ENCODE data around the gene ECHDC1. TPM values are rescaled to one million over a fixed set of nuclear protein-coding genes. Genes with fewer than 3 reads are reported as not detected.

Gene ECHDC1
- total RNA-seq, 1 experiment from 2014 or later = 47.2 TPM

- Histone ChIP-seq H3K9me3 (ENCODE audit: control insufficient read depth in 1 of 2, insufficient read depth in 1 of 2, low read depth in 1 of 2, low read length in 2 of 2) (no peaks in the 10 kb centered on the region), H3K4me1 (ENCODE audit: control insufficient read depth in 1 of 2, insufficient read depth in 2 of 2, low read length in 2 of 2) (no peaks in the 10 kb centered on the region), H3K9me2 (ENCODE audit: insufficient read depth) (no peaks in the 10 kb centered on the region), H3K9ac (ENCODE audit: low read length) (no peak overlapping the region), H3K4me3 (replicated peaks in 1 of 2; ENCODE audit: low read depth in 1 of 2, low read length in 2 of 2) (no peak overlapping the region), H3K27me3 (ENCODE audit: insufficient read depth, low read length) (no peaks in the 10 kb centered on the region), H3K4me2 (ENCODE audit: low read length) (no peak overlapping the region), H3K79me2 (ENCODE audit: insufficient read depth, low read length) (no peaks in the 10 kb centered on the region), H4K20me1 (ENCODE audit: insufficient read depth) (no peaks in the 10 kb centered on the region), H2AFZ (ENCODE audit: low read depth, low read length, poor library complexity, severe bottlenecking) (no peak overlapping the region), H3K36me3 (ENCODE audit: control insufficient read depth in 1 of 2, insufficient read depth in 2 of 2, low read length in 2 of 2) (no peaks in the 10 kb centered on the region), H3K27ac (ENCODE audit: low read depth, low read length) (no peak overlapping the region)
- no peak for DNase-seq (ENCODE audit: low read depth, low spot score)
- no peak for TF ChIP-seq POLR2AphosphoS5 (IDR thresholded peaks at IDR 0.05; ENCODE audit: low read depth, low read length)
- TF ChIP-seq TCF7L2 (IDR thresholded peaks at IDR 0.05; ENCODE audit: borderline replicate concordance, extremely low read depth, insufficient read depth, insufficient read length) = no peak
- TF ChIP-seq, protein P1, sequence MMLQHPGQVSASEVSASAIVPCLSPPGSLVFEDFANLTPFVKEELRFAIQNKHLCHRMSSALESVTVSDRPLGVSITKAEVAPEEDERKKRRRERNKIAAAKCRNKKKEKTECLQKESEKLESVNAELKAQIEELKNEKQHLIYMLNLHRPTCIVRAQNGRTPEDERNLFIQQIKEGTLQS (IDR thresholded peaks at IDR 0.05) = no peak
- TF ChIP-seq CBX3 (IDR thresholded peaks at IDR 0.05; ENCODE audit: low read depth) = no peak
- TF ChIP-seq, protein P2, sequence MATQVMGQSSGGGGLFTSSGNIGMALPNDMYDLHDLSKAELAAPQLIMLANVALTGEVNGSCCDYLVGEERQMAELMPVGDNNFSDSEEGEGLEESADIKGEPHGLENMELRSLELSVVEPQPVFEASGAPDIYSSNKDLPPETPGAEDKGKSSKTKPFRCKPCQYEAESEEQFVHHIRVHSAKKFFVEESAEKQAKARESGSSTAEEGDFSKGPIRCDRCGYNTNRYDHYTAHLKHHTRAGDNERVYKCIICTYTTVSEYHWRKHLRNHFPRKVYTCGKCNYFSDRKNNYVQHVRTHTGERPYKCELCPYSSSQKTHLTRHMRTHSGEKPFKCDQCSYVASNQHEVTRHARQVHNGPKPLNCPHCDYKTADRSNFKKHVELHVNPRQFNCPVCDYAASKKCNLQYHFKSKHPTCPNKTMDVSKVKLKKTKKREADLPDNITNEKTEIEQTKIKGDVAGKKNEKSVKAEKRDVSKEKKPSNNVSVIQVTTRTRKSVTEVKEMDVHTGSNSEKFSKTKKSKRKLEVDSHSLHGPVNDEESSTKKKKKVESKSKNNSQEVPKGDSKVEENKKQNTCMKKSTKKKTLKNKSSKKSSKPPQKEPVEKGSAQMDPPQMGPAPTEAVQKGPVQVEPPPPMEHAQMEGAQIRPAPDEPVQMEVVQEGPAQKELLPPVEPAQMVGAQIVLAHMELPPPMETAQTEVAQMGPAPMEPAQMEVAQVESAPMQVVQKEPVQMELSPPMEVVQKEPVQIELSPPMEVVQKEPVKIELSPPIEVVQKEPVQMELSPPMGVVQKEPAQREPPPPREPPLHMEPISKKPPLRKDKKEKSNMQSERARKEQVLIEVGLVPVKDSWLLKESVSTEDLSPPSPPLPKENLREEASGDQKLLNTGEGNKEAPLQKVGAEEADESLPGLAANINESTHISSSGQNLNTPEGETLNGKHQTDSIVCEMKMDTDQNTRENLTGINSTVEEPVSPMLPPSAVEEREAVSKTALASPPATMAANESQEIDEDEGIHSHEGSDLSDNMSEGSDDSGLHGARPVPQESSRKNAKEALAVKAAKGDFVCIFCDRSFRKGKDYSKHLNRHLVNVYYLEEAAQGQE (IDR thresholded peaks at IDR 0.05; ENCODE audit: low read depth) = no peak
- TF ChIP-seq EGR1 (IDR thresholded peaks at IDR 0.05; ENCODE audit: low read depth) = no peak
- no peak for TF ChIP-seq YY1 (IDR thresholded peaks at IDR 0.05; ENCODE audit: extremely low read depth, insufficient replicate concordance, low read depth, low read length)
- no peak for TF ChIP-seq CEBPB (IDR thresholded peaks at IDR 0.05; ENCODE audit: low read depth)
- no peak for TF ChIP-seq EZH2phosphoT487 (IDR thresholded peaks at IDR 0.05; ENCODE audit: borderline replicate concordance)
- TF ChIP-seq EZH2 (IDR thresholded peaks at IDR 0.05) = no peak
- TF ChIP-seq ELF1 (IDR thresholded peaks at IDR 0.05; ENCODE audit: borderline replicate concordance, low read depth) = no peak
- no peak for TF ChIP-seq SP1 (IDR thresholded peaks at IDR 0.05; ENCODE audit: low read depth)
- TF ChIP-seq SRF (IDR thresholded peaks at IDR 0.05; ENCODE audit: low read depth) = no peak
- TF ChIP-seq ZNF274 (IDR thresholded peaks at IDR 0.05; ENCODE audit: low read depth, low read length) = no peak
- no peak for TF ChIP-seq RAD21 (IDR thresholded peaks at IDR 0.05; ENCODE audit: low read depth)
- TF ChIP-seq JUND (IDR thresholded peaks at IDR 0.05) = no peak
- TF ChIP-seq, protein P3, sequence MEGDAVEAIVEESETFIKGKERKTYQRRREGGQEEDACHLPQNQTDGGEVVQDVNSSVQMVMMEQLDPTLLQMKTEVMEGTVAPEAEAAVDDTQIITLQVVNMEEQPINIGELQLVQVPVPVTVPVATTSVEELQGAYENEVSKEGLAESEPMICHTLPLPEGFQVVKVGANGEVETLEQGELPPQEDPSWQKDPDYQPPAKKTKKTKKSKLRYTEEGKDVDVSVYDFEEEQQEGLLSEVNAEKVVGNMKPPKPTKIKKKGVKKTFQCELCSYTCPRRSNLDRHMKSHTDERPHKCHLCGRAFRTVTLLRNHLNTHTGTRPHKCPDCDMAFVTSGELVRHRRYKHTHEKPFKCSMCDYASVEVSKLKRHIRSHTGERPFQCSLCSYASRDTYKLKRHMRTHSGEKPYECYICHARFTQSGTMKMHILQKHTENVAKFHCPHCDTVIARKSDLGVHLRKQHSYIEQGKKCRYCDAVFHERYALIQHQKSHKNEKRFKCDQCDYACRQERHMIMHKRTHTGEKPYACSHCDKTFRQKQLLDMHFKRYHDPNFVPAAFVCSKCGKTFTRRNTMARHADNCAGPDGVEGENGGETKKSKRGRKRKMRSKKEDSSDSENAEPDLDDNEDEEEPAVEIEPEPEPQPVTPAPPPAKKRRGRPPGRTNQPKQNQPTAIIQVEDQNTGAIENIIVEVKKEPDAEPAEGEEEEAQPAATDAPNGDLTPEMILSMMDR (IDR thresholded peaks at IDR 0.05 in 2 of 3, conservative IDR thresholded peaks at IDR 0.05 in 1 of 3; ENCODE audit: borderline replicate concordance in 1 of 3, insufficient read depth in 1 of 3, low read depth in 2 of 3, low read length in 2 of 3) = no peak
- no peak for TF ChIP-seq SIN3A (IDR thresholded peaks at IDR 0.05; ENCODE audit: low read depth)
- no TSS peak for BruUV-seq (replicated peaks)
- no peak for ATAC-seq
- intact Hi-C loops (cut with micrococcal nuclease) = no loop called here
- ChIA-PET CTCF (no interaction called here), RAD21 (ENCODE audit: low non-redundant PET in 1 of 2, low total read pairs in 2 of 2, uncharacterized antibody in 2 of 2, unreplicated experiment in 2 of 2) (no interaction called here), POLR2A (no interaction called here)
Measured at GRCh38 chr6:127381384-127381783, 38.0 kb upstream of the ECHDC1 start.

Measured in HCT116 (cell line).